Uterus (tissue), 2 donors: Measurements from ENCODE around the gene NRXN3.

Experiments used
- CTCF ChIP-seq, 4 experiments: fragments of 200-600 bp in 2 of 4; fragments of 450-650 bp in 2 of 4; sonication (generic) in 2 of 4; IDR thresholded peaks; one replicate each; pipeline ENCODE4 v1.5.1; 2016 to 2019; ENCODE audit warnings: antibody characterized with exemption in 4 of 4, mild to moderate bottlenecking in 2 of 4, moderate library complexity in 1 of 4
- POLR2A ChIP-seq, 2 donors: fragments of 450-650 bp; IDR thresholded peaks; one replicate each; pipeline ENCODE4 v1.6.1; 2016; ENCODE audit warnings: antibody characterized with exemption in 2 of 2, mild to moderate bottlenecking in 1 of 2, moderate library complexity in 1 of 2

- TF ChIP-seq POLR2A (IDR thresholded peaks at IDR 0.05) (no peak), CTCF (IDR thresholded peaks at IDR 0.05) (no peak)
Measured at GRCh38 chr14:78307671-78308070, 137.5 kb downstream of the NRXN3 start.
